ENCODE results near the gene AGAP2. TPM values are rescaled to one million over a fixed set of nuclear protein-coding genes. Genes with fewer than 3 reads are reported as not detected.

AGAP2 gene
- total RNA-seq, 4 donors from 2014 or later: 0.29 to 6.3 (median 2.6) TPM

GRCh38 chr12:57729321-57729844 lies 9.2 kb downstream of the AGAP2 start:
- DNase-seq: peak in 1 of 2 donors; percentile 6
- no peaks in the 10 kb centered on the region for H3K27me3 ChIP-seq
- no peaks in the 10 kb centered on the region for H3K4me1 ChIP-seq
- H3K4me3 ChIP-seq: no peak overlapping the region
- no peaks in the 10 kb centered on the region for H3K36me3 ChIP-seq
- H3K9me3 ChIP-seq: no peaks in the 10 kb centered on the region
- TF ChIP-seq POLR2A (IDR thresholded peaks at IDR 0.05): no peak
- TF ChIP-seq, protein P1, sequence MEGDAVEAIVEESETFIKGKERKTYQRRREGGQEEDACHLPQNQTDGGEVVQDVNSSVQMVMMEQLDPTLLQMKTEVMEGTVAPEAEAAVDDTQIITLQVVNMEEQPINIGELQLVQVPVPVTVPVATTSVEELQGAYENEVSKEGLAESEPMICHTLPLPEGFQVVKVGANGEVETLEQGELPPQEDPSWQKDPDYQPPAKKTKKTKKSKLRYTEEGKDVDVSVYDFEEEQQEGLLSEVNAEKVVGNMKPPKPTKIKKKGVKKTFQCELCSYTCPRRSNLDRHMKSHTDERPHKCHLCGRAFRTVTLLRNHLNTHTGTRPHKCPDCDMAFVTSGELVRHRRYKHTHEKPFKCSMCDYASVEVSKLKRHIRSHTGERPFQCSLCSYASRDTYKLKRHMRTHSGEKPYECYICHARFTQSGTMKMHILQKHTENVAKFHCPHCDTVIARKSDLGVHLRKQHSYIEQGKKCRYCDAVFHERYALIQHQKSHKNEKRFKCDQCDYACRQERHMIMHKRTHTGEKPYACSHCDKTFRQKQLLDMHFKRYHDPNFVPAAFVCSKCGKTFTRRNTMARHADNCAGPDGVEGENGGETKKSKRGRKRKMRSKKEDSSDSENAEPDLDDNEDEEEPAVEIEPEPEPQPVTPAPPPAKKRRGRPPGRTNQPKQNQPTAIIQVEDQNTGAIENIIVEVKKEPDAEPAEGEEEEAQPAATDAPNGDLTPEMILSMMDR (IDR thresholded peaks at IDR 0.05): no peak
- intact Hi-C loops (cut with DNase I; ENCODE audit: low total_unique reads): no loop called here
- H3K27ac ChIP-seq: no peak overlapping the region

DNA sequence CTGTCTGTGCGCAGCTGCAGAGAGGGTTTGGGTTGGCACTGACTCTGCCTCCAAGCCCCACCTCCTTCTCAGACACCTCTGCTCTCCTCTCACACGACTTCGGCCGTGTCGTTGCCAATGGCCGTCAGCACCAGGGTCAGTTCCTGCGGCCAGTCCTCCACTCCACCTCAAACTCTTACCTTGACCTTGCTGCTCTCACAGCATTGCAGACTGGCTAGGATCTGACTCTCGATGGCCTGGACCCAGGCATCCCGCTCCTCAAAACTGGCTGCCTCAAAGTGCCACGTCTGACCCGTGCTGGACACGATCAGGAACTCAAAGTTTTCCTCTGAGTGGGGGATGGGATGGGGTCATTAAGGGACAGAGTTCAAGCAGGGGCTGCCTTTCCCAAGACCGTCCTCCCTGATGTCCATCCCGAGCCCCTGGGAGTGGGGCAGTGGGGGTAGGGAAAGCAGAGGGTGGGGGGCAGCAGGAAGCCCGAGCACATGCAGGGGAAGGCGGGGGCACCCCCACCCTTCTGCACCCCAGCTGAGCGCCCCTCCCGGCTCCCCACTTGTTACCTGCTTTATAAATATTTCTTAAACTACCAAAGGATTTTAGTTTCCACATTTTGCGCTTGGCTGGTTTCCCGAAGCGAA lies 10.7 kb downstream of the AGAP2 start:
- no peak for DNase-seq
- Histone ChIP-seq H3K4me1 (no peaks in the 10 kb centered on the region), H3K9me3 (no peaks in the 10 kb centered on the region), H3K36me3 (no peaks in the 10 kb centered on the region), H3K27me3 (no peaks in the 10 kb centered on the region), H3K4me3 (no peak overlapping the region), H3K27ac (no peak overlapping the region)
- intact Hi-C loops (cut with DNase I; ENCODE audit: low total_unique reads): no loop called here
- TF ChIP-seq POLR2A (IDR thresholded peaks at IDR 0.05): no peak
- TF ChIP-seq, protein P1 (IDR thresholded peaks at IDR 0.05): no peak

DNA sequence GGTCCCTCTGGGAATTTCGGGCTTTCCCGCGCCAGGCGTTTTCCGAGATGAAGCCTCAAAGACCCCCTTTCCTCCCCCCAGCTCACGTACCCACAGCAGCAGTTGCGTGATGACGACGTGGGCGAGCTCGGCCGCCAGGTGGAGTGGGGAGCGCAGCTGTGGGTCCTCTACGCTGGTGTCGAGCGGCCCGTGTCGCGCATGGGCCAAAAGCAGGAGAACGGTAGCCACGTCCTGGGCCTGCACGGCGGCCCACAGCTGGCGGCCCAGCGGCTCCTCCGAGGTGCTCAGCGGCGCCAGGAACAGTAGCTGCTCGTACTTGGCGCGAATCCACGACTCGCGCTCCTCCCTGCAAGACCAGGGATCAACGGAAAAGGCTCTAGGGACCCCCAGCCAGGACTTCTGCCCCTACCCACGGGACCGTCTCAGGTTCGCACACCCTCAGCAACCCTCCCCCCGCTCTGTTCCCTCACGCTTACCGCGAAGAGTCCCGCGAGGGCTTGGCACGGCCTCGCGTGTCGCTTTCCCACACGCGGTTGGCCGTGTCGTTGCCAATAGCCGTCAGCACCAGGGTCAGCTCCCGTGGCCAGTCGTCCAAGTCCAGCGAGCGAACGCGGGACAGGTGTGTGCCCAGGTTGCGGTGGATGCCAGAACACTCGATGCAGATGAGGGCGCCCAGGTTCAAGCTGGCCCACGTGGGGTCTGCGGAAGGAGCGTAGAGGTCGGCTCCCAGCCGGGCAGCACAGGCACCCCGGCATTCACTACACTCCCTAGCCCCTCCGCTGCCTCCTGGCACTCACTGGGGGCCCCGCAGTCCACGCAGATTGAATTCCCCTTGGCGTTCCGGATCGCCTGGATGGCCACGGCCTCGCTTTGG lies 11.4 kb downstream of the AGAP2 start:
- TF ChIP-seq, protein P1 (IDR thresholded peaks at IDR 0.05): peak in 3 of 4 experiments; percentile 37 to 56 (median 48)
- no peak for TF ChIP-seq POLR2A (IDR thresholded peaks at IDR 0.05)
- Histone ChIP-seq H3K36me3 (no peaks in the 10 kb centered on the region), H3K27ac (peak overlapping the region in 1 of 2 donors; percentile 39), H3K4me3 (peak overlapping the region; percentile 53 to 59), H3K27me3 (no peaks in the 10 kb centered on the region), H3K9me3 (no peaks in the 10 kb centered on the region), H3K4me1 (no peaks in the 10 kb centered on the region)
- intact Hi-C loops (cut with DNase I; ENCODE audit: low total_unique reads): no loop called here
- peak in 1 of 2 donors; percentile 52 for DNase-seq

DNA sequence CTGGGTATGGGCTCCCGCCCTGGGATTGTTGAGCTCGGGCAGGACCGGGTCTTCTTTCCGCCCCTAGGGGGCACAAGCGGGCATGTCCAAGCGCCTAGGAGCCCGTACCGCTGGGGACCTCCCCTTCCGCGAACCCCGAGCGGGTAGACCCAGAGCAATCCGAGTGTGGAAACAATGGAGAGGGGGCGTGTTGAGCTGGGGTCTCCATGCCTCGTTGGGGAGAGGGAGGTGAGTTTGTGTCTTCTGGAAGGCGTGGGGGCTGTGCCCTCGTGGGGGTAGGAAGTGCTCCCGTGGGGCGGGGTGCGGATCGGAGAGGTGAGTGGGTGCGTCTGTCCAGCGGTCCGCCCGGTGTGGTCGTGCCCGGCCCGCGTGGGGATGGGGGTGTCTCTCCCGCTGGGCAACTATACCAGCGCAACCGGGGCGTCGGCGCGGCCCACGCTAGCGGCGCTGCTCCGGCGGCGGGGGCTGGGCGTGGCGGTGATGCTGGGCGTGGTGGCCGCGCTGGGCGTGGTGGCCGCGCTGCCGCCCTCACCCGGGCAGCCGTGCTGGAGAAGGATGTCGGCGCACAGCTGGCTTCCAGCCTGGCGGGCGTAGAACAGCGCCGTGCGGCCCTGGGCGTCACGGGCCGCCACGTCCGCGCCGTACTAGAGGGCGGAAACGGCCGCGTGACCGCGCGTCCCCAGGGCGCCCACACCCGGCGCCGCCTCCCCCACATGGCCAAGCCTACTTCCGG lies 12.2 kb downstream of the AGAP2 start:
- peak; percentile 82 to 84 for DNase-seq

More for the DNA sequence above, 12.2 kb downstream of the AGAP2 start:
- Histone ChIP-seq H3K36me3 (no peaks in the 10 kb centered on the region), H3K27ac (peak overlapping the region; percentile 39 to 56), H3K4me3 (peak overlapping the region; percentile 53 to 59), H3K4me1 (no peaks in the 10 kb centered on the region), H3K9me3 (no peaks in the 10 kb centered on the region), H3K27me3 (no peaks in the 10 kb centered on the region)
- TF ChIP-seq, protein P1 (IDR thresholded peaks at IDR 0.05): peak; percentile 68 to 76 (median 72)
- TF ChIP-seq POLR2A (IDR thresholded peaks at IDR 0.05): peak in 1 of 2 donors; percentile 22
- intact Hi-C loops (cut with DNase I; ENCODE audit: low total_unique reads): no loop called here
